Progenitor cell of endocrine pancreas (in vitro differentiated cells): ENCODE results near the gene XAB2. TPM values are rescaled to one million over a fixed set of nuclear protein-coding genes. Genes with fewer than 3 reads are reported as not detected.

Source experiments
- DNase-seq: peaks from one replicate; pipeline ENCODE4 v3.0.0; 2021; ENCODE audit warnings: low spot score; ENCODE audit not compliant: unreplicated experiment
- H3K27ac Mint-ChIP-seq: 2 replicates; pipeline ENCODE4 v1.8.0; 2021; ENCODE audit warnings: mild to moderate bottlenecking, moderate library complexity, mixed read lengths
- H3K27me3 Mint-ChIP-seq: 2 replicates; pipeline ENCODE4 v1.8.0; 2021; ENCODE audit warnings: mixed read lengths
- H3K36me3 Mint-ChIP-seq: 2 replicates; pipeline ENCODE4 v1.8.0; 2022; ENCODE audit warnings: mixed read lengths; ENCODE audit not compliant: insufficient read depth
- H3K4me1 Mint-ChIP-seq: 2 replicates; pipeline ENCODE4 v1.8.0; 2021; ENCODE audit warnings: low read depth, mixed read lengths
- H3K4me3 Mint-ChIP-seq: 2 replicates; pipeline ENCODE4 v1.8.0; 2021; ENCODE audit warnings: low read depth, mild to moderate bottlenecking, moderate library complexity, mixed read lengths
- H3K9me3 Mint-ChIP-seq: 2 replicates; pipeline ENCODE4 v1.8.0; 2021; ENCODE audit warnings: low read depth, mixed read lengths
- CTCF ChIP-seq: fragments of 200-600 bp; sonication (generic); IDR thresholded peaks from one replicate; pipeline ENCODE4 v1.5.0; 2021; ENCODE audit warnings: antibody characterized with exemption, mild to moderate bottlenecking; ENCODE audit not compliant: unreplicated experiment
- total RNA-seq: library from RNA; stranded (reverse); gene quantifications from 2 replicates; pipeline ENCODE4 v1.2.1, GENCODE V29; 2021

Gene XAB2
- total RNA-seq, 1 donor from 2014 or later = 40.3 TPM

DNA sequence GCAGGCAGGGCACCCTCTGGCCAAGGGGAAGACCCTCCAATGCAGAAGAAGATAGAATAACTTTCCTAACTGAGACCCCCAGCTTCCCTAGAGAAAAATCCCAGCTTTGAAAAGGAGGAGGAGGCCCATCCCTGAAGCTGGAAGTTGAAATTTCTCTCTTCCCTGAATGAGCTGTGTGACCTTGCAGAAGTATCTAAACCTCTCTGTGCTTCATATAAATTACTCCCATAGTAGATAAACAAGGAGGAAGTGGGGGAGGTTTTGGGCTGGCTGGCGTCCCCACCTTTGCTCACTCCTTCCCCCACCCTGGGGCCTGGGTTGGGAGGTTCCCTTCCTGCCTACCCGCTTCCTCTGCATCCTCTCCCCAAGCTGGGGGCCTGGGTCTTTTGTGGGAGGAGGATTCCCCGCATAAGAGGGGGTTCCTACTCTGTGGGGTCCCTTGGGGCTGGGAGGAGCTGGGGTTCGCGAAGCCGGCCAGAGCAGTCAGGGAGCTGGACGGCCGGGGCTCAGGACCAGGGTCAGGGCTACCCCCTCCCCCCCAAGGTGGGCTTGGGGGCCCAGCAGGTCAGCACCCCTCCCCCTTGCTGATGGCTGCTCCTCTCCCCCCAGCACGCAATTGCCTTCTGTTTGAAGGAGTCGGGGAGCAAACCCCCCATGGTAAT is 22.0 kb downstream of the XAB2 start:
- TF ChIP-seq CTCF = no peak
- no peak for DNase-seq
- Mint-ChIP-seq H3K27ac (no peak overlapping the region), H3K27me3 (no peaks in the 10 kb centered on the region), H3K4me1 (no peaks in the 10 kb centered on the region), H3K36me3 (peaks cover 17% of the 10 kb centered on the region), H3K9me3 (no peaks in the 10 kb centered on the region), H3K4me3 (no peak overlapping the region)

- Mint-ChIP-seq H3K27ac (no peak overlapping the region), H3K9me3 (no peaks in the 10 kb centered on the region), H3K27me3 (no peaks in the 10 kb centered on the region), H3K36me3 (peaks cover 17% of the 10 kb centered on the region), H3K4me1 (no peaks in the 10 kb centered on the region), H3K4me3 (no peak overlapping the region)
- no peak for DNase-seq
- TF ChIP-seq CTCF = no peak
These were observed 23.1 kb downstream of the XAB2 start for GRCh38 chr19:7606289-7606688.

GRCh38 chr19:7605490-7606222 is 23.7 kb downstream of the XAB2 start:
- Mint-ChIP-seq H3K9me3 (no peaks in the 10 kb centered on the region), H3K27ac (no peak overlapping the region)
- TF ChIP-seq CTCF = no peak

GRCh38 chr19:7603919-7604318 is 25.4 kb downstream of the XAB2 start:
- H3K36me3 Mint-ChIP-seq = peaks cover 14% of the 10 kb centered on the region

More at GRCh38 chr19:7605490-7606222, 23.7 kb downstream of the XAB2 start:
- Mint-ChIP-seq H3K4me1 (no peaks in the 10 kb centered on the region), H3K36me3 (peaks cover 17% of the 10 kb centered on the region), H3K4me3 (no peak overlapping the region), H3K27me3 (no peaks in the 10 kb centered on the region)
- DNase-seq = no peak

More at GRCh38 chr19:7603919-7604318, 25.4 kb downstream of the XAB2 start:
- no peaks in the 10 kb centered on the region for H3K4me1 Mint-ChIP-seq
- H3K9me3 Mint-ChIP-seq = no peaks in the 10 kb centered on the region
- TF ChIP-seq CTCF = no peak
- DNase-seq = no peak
- H3K4me3 Mint-ChIP-seq = no peak overlapping the region
- H3K27me3 Mint-ChIP-seq = no peaks in the 10 kb centered on the region
- H3K27ac Mint-ChIP-seq = peak overlapping the region; percentile 71
